Measurements from ENCODE around the gene TRAPPC12. TPM values are rescaled to one million over a fixed set of nuclear protein-coding genes. Genes with fewer than 3 reads are reported as not detected.

Gene TRAPPC12
- total RNA-seq, 1 experiment from 2014 or later, result 86.0 TPM

DNA sequence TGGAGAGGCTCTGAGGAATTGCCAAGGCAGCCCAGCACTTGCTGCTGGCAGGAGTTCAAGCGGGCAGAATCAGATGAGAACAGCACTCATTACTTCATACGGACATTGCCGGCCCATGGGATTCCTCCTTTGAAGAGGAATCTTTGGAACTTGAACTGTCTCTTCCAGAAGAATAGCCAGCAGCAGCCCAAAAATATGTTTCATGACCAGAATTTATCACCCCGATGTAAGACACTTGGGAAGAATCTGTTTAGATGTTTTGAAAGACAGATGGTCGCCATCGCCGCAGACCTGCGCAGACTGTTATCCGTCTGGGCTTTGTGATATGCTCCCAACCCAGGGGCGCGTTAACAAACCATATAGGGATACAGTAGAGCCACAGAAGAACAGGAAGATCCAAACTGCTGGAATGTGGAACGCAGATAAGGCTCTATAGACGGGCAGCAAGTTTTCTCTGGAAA, 143.5 kb downstream of the TRAPPC12 start:
- Histone ChIP-seq H3K14ac (ENCODE audit: insufficient read depth, low read length) (no peak overlapping the region), H4K91ac (ENCODE audit: insufficient read length, low read depth, low read length) (no peak overlapping the region), H2BK20ac (ENCODE audit: low read depth, low read length, poor library complexity, severe bottlenecking) (no peak overlapping the region), H3K79me2 (ENCODE audit: insufficient read depth, low read length) (no peaks in the 10 kb centered on the region), H3K56ac (ENCODE audit: insufficient read length, low read depth, low read length) (no peak overlapping the region), H3K27me3 (ENCODE audit: insufficient read depth, low read length) (no peaks in the 10 kb centered on the region), H2BK15ac (ENCODE audit: low read depth, low read length) (no peak overlapping the region), H3K9me3 (ENCODE audit: control insufficient read depth, low read depth, low read length) (no peaks in the 10 kb centered on the region), H3K4ac (ENCODE audit: low read depth, low read length) (no peak overlapping the region), H3K4me1 (ENCODE audit: insufficient read depth, low read length) (peaks cover 5% of the 10 kb centered on the region; the same call in 1 of the 2 replicates), H3K23ac (ENCODE audit: insufficient read length, low read depth, low read length) (no peak overlapping the region), H4K5ac (ENCODE audit: insufficient read length, low read depth, low read length) (no peak overlapping the region), H2BK5ac (ENCODE audit: insufficient read length, low read length) (no peak overlapping the region), H2BK12ac (ENCODE audit: insufficient read length, low read depth, low read length) (no peak overlapping the region), H2AFZ (ENCODE audit: low read length) (no peak overlapping the region), H2AK5ac (ENCODE audit: insufficient read length, low read length) (no peak overlapping the region), H3K4me2 (ENCODE audit: insufficient read depth, insufficient read length, low read length) (no peak overlapping the region), H3K23me2 (ENCODE audit: insufficient read length, low read depth, low read length, poor library complexity, severe bottlenecking) (peaks cover 9% of the 10 kb centered on the region), H3K9ac (ENCODE audit: extremely low read depth, insufficient read length, low read length) (no peak overlapping the region), H3T11ph (ENCODE audit: low read length) (no peak overlapping the region), H3K79me1 (ENCODE audit: insufficient read depth, low read depth, low read length, poor library complexity, severe bottlenecking) (no peaks in the 10 kb centered on the region), H4K20me1 (ENCODE audit: control insufficient read depth, insufficient read depth, insufficient read length) (no peaks in the 10 kb centered on the region), H3K18ac (ENCODE audit: insufficient read length, low read depth, low read length) (no peak overlapping the region), H2BK120ac (ENCODE audit: low read depth, low read length, poor library complexity, severe bottlenecking) (no peak overlapping the region), H3K27ac (ENCODE audit: insufficient read length, low read depth, low read length) (no peak overlapping the region), H4K8ac (replicated peaks; ENCODE audit: insufficient read length, low read depth, low read length) (no peak overlapping the region)
- Mint-ChIP-seq H3K4me3 (no peak overlapping the region), H3K27me3 (ENCODE audit: low read depth) (peaks cover 14% of the 10 kb centered on the region), H3K36me3 (ENCODE audit: insufficient read depth in 1 of 3, low read depth in 3 of 3) (peaks cover 0 to 7% (median 2%) of the 10 kb centered on the region in 3 experiments; a peak in 2 of 7 replicates), H3K4me1 (peaks cover 16% of the 10 kb centered on the region in 2 experiments), H3K9me3 (peaks cover 0 to 2% of the 10 kb centered on the region in 2 experiments; a peak in 1 of 5 replicates), H3K27ac (no peak overlapping the region)
- TF ChIP-seq, protein P1, sequence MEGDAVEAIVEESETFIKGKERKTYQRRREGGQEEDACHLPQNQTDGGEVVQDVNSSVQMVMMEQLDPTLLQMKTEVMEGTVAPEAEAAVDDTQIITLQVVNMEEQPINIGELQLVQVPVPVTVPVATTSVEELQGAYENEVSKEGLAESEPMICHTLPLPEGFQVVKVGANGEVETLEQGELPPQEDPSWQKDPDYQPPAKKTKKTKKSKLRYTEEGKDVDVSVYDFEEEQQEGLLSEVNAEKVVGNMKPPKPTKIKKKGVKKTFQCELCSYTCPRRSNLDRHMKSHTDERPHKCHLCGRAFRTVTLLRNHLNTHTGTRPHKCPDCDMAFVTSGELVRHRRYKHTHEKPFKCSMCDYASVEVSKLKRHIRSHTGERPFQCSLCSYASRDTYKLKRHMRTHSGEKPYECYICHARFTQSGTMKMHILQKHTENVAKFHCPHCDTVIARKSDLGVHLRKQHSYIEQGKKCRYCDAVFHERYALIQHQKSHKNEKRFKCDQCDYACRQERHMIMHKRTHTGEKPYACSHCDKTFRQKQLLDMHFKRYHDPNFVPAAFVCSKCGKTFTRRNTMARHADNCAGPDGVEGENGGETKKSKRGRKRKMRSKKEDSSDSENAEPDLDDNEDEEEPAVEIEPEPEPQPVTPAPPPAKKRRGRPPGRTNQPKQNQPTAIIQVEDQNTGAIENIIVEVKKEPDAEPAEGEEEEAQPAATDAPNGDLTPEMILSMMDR (conservative IDR thresholded peaks at IDR 0.05), result no peak
- DNase-seq, result no peak
- WGBS (ENCODE audit: extremely low coverage, insufficient read length, low lambda C conversion rate), result no CpG with 5 or more reads among the region's 13 CpGs

Data from H9 (cell line).